ENCODE results near the gene IQSEC1. TPM values are rescaled to one million over a fixed set of nuclear protein-coding genes. Genes with fewer than 3 reads are reported as not detected.

IQSEC1 gene
- total and polyA plus RNA-seq, 2 donors (not counting 3 experiments of a cell fraction or from before 2014, with no cell fraction given): 5.2 to 18.0 TPM

- Histone ChIP-seq H3K27me3 (ENCODE audit: control insufficient read depth in 2 of 2, insufficient read depth in 2 of 2, low read length in 2 of 2) (no peaks in the 10 kb centered on the region), H3K4me3 (replicated peaks in 1 of 3; ENCODE audit: insufficient read depth in 1 of 3, low read depth in 1 of 3, low read length in 3 of 3) (no peak overlapping the region), H3K9me1 (replicated peaks; ENCODE audit: control insufficient read depth, extremely low read depth, insufficient read depth, low read length) (no peaks in the 10 kb centered on the region), H3K79me2 (ENCODE audit: control insufficient read depth, insufficient read depth, low read length) (no peaks in the 10 kb centered on the region), H3K4me2 (ENCODE audit: insufficient read depth, low read length) (no peak overlapping the region), H3K27ac (ENCODE audit: insufficient read depth, low read depth, low read length) (no peak overlapping the region), H3K36me3 (ENCODE audit: control insufficient read depth in 2 of 2, extremely low read depth in 1 of 2, insufficient read depth in 2 of 2, low read length in 2 of 2) (no peaks in the 10 kb centered on the region), H3K9me3 (replicated peaks; ENCODE audit: control insufficient read depth, insufficient read depth, low read length) (no peaks in the 10 kb centered on the region), H3K9ac (replicated peaks; ENCODE audit: extremely low read depth, insufficient read depth, low read length) (no peak overlapping the region), H2AFZ (ENCODE audit: low read depth, low read length) (no peak overlapping the region), H4K20me1 (replicated peaks; ENCODE audit: control insufficient read depth, extremely low read depth, insufficient read depth, low read length) (no peaks in the 10 kb centered on the region), H3K4me1 (ENCODE audit: control insufficient read depth, extremely low read depth, insufficient read depth, low read length) (no peaks in the 10 kb centered on the region)
- CTCF ChIA-PET: interaction anchor here (7.4 kb wide), 1 partner anchor 367 kb away, joined by 214 read pairs; no protein-coding TSS in a partner anchor
- POLR2A ChIA-PET: no interaction called here
- intact Hi-C loops (cut with micrococcal nuclease): no loop called here
- dilution Hi-C loops (cut with MboI; ENCODE audit: extremely low pct_ligation_motif_present, low sequenced_read_pairs): loop anchor here (25.0 kb wide), 1 partner anchor 376 kb away; no protein-coding TSS in a partner anchor
- TF ChIP-seq, protein P1, sequence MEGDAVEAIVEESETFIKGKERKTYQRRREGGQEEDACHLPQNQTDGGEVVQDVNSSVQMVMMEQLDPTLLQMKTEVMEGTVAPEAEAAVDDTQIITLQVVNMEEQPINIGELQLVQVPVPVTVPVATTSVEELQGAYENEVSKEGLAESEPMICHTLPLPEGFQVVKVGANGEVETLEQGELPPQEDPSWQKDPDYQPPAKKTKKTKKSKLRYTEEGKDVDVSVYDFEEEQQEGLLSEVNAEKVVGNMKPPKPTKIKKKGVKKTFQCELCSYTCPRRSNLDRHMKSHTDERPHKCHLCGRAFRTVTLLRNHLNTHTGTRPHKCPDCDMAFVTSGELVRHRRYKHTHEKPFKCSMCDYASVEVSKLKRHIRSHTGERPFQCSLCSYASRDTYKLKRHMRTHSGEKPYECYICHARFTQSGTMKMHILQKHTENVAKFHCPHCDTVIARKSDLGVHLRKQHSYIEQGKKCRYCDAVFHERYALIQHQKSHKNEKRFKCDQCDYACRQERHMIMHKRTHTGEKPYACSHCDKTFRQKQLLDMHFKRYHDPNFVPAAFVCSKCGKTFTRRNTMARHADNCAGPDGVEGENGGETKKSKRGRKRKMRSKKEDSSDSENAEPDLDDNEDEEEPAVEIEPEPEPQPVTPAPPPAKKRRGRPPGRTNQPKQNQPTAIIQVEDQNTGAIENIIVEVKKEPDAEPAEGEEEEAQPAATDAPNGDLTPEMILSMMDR (IDR thresholded peaks at IDR 0.05; ENCODE audit: extremely low read depth in 1 of 2, insufficient read depth in 1 of 2, low read depth in 1 of 2, low read length in 2 of 2): no peak
- TF ChIP-seq, protein P2, sequence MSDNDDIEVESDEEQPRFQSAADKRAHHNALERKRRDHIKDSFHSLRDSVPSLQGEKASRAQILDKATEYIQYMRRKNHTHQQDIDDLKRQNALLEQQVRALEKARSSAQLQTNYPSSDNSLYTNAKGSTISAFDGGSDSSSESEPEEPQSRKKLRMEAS (IDR thresholded peaks at IDR 0.05; ENCODE audit: insufficient read depth, insufficient read length): no peak
- no peak for TF ChIP-seq POLR2A (IDR thresholded peaks at IDR 0.05; ENCODE audit: low read depth, low read length)
- FAIRE-seq (no peak), DNase-seq (ENCODE audit: low read depth, low spot score) (no peak)
- BruUV-seq (replicated peaks): no TSS peak
Observed at GRCh38 chr3:13086531-13086981, 13.3 kb upstream of the IQSEC1 start.

GRCh38 chr3:13085846-13086179, 12.6 kb upstream of the IQSEC1 start:
- BruUV-seq (replicated peaks): no TSS peak
- Histone ChIP-seq H4K20me1 (replicated peaks; ENCODE audit: control insufficient read depth, extremely low read depth, insufficient read depth, low read length) (no peaks in the 10 kb centered on the region), H3K27me3 (ENCODE audit: control insufficient read depth in 2 of 2, insufficient read depth in 2 of 2, low read length in 2 of 2) (no peaks in the 10 kb centered on the region), H3K4me2 (ENCODE audit: insufficient read depth, low read length) (no peak overlapping the region), H3K4me1 (ENCODE audit: control insufficient read depth, extremely low read depth, insufficient read depth, low read length) (no peaks in the 10 kb centered on the region), H3K9me3 (replicated peaks; ENCODE audit: control insufficient read depth, insufficient read depth, low read length) (no peaks in the 10 kb centered on the region), H3K9me1 (replicated peaks; ENCODE audit: control insufficient read depth, extremely low read depth, insufficient read depth, low read length) (no peaks in the 10 kb centered on the region), H2AFZ (ENCODE audit: low read depth, low read length) (no peak overlapping the region), H3K27ac (ENCODE audit: insufficient read depth, low read depth, low read length) (no peak overlapping the region), H3K4me3 (replicated peaks in 1 of 3; ENCODE audit: insufficient read depth in 1 of 3, low read depth in 1 of 3, low read length in 3 of 3) (no peak overlapping the region), H3K9ac (replicated peaks; ENCODE audit: extremely low read depth, insufficient read depth, low read length) (no peak overlapping the region), H3K36me3 (ENCODE audit: control insufficient read depth in 2 of 2, extremely low read depth in 1 of 2, insufficient read depth in 2 of 2, low read length in 2 of 2) (no peaks in the 10 kb centered on the region), H3K79me2 (ENCODE audit: control insufficient read depth, insufficient read depth, low read length) (no peaks in the 10 kb centered on the region)
- ChIA-PET POLR2A (no interaction called here), CTCF (no interaction called here)
- TF ChIP-seq, protein P1 (IDR thresholded peaks at IDR 0.05; ENCODE audit: extremely low read depth in 1 of 2, insufficient read depth in 1 of 2, low read depth in 1 of 2, low read length in 2 of 2): no peak
- TF ChIP-seq, protein P2 (IDR thresholded peaks at IDR 0.05; ENCODE audit: insufficient read depth, insufficient read length): no peak
- no peak for TF ChIP-seq POLR2AphosphoS5 (IDR thresholded peaks at IDR 0.05; ENCODE audit: insufficient read depth, low read depth, low read length)
- TF ChIP-seq GATA2 (IDR thresholded peaks at IDR 0.05; ENCODE audit: insufficient read depth, insufficient read length, low read depth, low read length): no peak
- no peak for TF ChIP-seq EZH2 (IDR thresholded peaks at IDR 0.05; ENCODE audit: borderline replicate concordance, low read depth, low read length, severe bottlenecking)
- no peak for TF ChIP-seq POLR2A (IDR thresholded peaks at IDR 0.05; ENCODE audit: low read depth, low read length)
- TF ChIP-seq MYC (IDR thresholded peaks at IDR 0.05; ENCODE audit: low read depth, low read length): no peak
- TF ChIP-seq JUN (IDR thresholded peaks at IDR 0.05; ENCODE audit: borderline replicate concordance, insufficient read depth, insufficient read length, low read depth): no peak
- TF ChIP-seq FOS (IDR thresholded peaks at IDR 0.05; ENCODE audit: borderline replicate concordance, insufficient read depth, low read length): no peak
- dilution Hi-C loops (cut with MboI; ENCODE audit: extremely low pct_ligation_motif_present, low sequenced_read_pairs) (loop anchor here (25.0 kb wide), 1 partner anchor 376 kb away; no protein-coding TSS in a partner anchor), intact Hi-C loops (cut with micrococcal nuclease) (no loop called here)
- FAIRE-seq: no peak
- DNase-seq (ENCODE audit: low read depth, low spot score): no peak
